ENCODE results near the gene SLC24A3. TPM values are rescaled to one million over a fixed set of nuclear protein-coding genes. Genes with fewer than 3 reads are reported as not detected.

SLC24A3 gene
- total RNA-seq, 1 donor from 2014 or later: not detected

DNA sequence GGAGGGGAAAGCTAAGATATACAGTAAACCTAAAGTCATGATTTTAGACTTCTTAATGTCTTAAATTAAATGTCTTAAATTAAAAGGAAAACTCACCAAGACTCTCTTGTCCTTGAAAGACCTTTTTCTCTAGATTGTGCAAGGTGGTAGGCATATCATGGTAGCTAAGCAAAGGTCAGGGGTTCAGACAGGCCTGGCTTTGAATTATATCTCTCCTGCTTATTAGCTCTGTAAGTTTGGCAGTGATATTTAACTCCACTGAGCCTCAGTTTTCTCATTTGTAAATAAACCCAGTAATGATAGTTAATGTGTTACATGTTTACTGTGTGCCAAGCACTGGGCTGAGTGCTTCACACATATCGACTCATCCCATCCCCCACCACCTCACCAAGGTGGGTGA, 203.3 kb downstream of the SLC24A3 start:
- POLR2A ChIA-PET: no interaction called here
- no peaks in the 10 kb centered on the region for H3K4me1 Mint-ChIP-seq
- H3K9me3 Mint-ChIP-seq: no peaks in the 10 kb centered on the region
- intact Hi-C loops (cut with micrococcal nuclease): no loop called here
- no peak for DNase-seq
- H3K27ac Mint-ChIP-seq: no peak overlapping the region
- CTCF ChIA-PET: no interaction called here
- H3K4me3 Mint-ChIP-seq: no peak overlapping the region
- ATAC-seq (ENCODE audit: low read depth): no peak
- TF ChIP-seq, protein P1, sequence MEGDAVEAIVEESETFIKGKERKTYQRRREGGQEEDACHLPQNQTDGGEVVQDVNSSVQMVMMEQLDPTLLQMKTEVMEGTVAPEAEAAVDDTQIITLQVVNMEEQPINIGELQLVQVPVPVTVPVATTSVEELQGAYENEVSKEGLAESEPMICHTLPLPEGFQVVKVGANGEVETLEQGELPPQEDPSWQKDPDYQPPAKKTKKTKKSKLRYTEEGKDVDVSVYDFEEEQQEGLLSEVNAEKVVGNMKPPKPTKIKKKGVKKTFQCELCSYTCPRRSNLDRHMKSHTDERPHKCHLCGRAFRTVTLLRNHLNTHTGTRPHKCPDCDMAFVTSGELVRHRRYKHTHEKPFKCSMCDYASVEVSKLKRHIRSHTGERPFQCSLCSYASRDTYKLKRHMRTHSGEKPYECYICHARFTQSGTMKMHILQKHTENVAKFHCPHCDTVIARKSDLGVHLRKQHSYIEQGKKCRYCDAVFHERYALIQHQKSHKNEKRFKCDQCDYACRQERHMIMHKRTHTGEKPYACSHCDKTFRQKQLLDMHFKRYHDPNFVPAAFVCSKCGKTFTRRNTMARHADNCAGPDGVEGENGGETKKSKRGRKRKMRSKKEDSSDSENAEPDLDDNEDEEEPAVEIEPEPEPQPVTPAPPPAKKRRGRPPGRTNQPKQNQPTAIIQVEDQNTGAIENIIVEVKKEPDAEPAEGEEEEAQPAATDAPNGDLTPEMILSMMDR (IDR thresholded peaks at IDR 0.05): no peak
- no peaks in the 10 kb centered on the region for H3K36me3 Mint-ChIP-seq (ENCODE audit: low read depth)
- H3K27me3 Mint-ChIP-seq: no peaks in the 10 kb centered on the region

DNA sequence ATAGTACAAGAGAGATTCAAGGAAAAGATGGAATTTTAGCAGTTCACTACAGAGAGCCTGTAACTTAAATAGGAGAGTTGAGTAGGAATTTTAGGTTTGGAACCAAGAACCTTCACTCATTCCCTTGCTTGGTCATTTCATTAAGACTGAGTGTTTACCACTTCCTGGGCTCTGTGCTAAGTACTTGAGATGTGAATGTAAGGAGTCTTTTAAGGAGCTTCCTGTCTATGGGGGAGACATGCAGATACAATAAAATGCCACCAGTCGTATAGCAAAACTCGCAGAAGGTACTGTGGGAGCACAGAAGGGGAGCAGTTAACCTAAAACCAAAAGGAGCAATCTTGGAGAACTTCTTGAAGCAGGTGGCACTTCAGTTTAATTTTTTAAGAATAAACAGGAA, 204.2 kb downstream of the SLC24A3 start:
- CTCF ChIA-PET: no interaction called here
- H3K9me3 Mint-ChIP-seq: peaks cover 3% of the 10 kb centered on the region
- H3K4me3 Mint-ChIP-seq: no peak overlapping the region
- H3K27me3 Mint-ChIP-seq: no peaks in the 10 kb centered on the region
- DNase-seq: no peak
- no peaks in the 10 kb centered on the region for H3K4me1 Mint-ChIP-seq
- POLR2A ChIA-PET: no interaction called here
- no peak overlapping the region for H3K27ac Mint-ChIP-seq
- no peaks in the 10 kb centered on the region for H3K36me3 Mint-ChIP-seq (ENCODE audit: low read depth)
- intact Hi-C loops (cut with micrococcal nuclease): no loop called here
- TF ChIP-seq, protein P1 (IDR thresholded peaks at IDR 0.05): no peak
- ATAC-seq (ENCODE audit: low read depth): no peak

DNA sequence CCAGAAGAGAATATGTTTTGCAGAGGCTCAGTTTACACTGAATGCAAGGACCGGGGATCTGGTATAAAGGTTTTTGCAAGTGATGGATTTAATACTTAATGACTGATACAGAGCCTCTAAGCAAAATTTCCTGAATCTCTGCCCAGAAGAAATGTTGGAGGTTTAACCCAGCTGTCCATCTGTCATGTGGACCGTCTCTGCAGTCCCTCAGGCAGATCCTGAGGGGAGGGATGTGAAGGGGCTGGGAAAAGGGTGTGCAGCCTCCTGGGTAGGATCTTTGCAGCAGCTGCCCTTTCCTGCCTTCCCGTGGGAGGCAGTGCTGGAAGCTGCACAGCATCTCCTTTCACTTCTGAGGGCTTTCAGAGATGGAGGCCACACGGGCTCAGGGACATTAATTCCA, 207.0 kb downstream of the SLC24A3 start:
- intact Hi-C loops (cut with micrococcal nuclease): no loop called here
- TF ChIP-seq, protein P1 (IDR thresholded peaks at IDR 0.05): no peak
- ATAC-seq (ENCODE audit: low read depth) (no peak), DNase-seq (no peak)
- H3K9me3 Mint-ChIP-seq: peaks cover 3% of the 10 kb centered on the region
- no peak overlapping the region for H3K27ac Mint-ChIP-seq
- no peak overlapping the region for H3K4me3 Mint-ChIP-seq
- ChIA-PET CTCF (no interaction called here), POLR2A (no interaction called here)
- H3K4me1 Mint-ChIP-seq: no peaks in the 10 kb centered on the region
- H3K36me3 Mint-ChIP-seq (ENCODE audit: low read depth): no peaks in the 10 kb centered on the region
- no peaks in the 10 kb centered on the region for H3K27me3 Mint-ChIP-seq

DNA sequence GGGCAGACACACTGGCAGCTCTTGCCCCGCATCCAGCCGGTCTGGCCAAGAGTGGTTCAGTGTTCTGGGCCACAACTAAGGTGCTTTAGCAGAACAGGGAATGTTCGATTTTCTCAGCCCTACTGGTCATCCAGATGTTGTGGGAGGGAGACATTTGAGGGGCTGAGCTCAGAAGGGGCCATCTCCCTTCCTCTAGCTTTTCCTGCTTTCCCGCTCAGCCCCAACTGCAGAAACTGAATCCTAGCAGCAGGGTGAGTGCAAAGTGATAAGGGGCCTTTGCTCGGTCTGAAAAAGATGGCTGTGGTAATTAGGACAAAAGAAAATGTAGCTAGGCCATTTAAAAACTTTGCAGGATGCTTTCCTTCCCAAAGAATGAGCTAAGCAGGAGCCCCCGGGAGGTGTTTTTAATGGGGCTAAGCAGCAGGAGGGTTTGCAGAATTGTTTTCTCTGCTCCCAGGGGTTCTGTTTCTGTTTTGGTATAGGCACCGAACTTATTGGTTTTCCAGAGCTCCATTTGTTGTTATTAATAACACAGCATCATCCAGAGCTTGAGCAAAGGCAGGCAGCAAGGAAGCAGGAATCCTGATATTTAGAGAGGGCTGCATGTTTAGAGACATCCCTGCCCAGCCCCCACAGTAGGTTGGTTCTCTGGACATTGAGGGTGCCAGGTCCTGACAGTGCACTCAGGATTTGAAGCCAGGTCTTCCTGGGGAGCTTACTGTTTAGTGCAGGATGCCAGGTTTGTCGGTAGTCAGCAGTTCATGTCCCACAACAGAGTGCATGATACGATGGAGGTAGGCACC, 210.9 kb downstream of the SLC24A3 start:
- TF ChIP-seq, protein P1 (IDR thresholded peaks at IDR 0.05): no peak
- no peak overlapping the region for H3K27ac Mint-ChIP-seq
- no peak for DNase-seq
- no peaks in the 10 kb centered on the region for H3K36me3 Mint-ChIP-seq (ENCODE audit: low read depth)
- POLR2A ChIA-PET: no interaction called here
- ATAC-seq (ENCODE audit: low read depth): no peak
- intact Hi-C loops (cut with micrococcal nuclease): no loop called here
- no peaks in the 10 kb centered on the region for H3K4me1 Mint-ChIP-seq
- H3K9me3 Mint-ChIP-seq: peaks cover 3% of the 10 kb centered on the region
- CTCF ChIA-PET: no interaction called here
- no peak overlapping the region for H3K4me3 Mint-ChIP-seq
- H3K27me3 Mint-ChIP-seq: no peaks in the 10 kb centered on the region

DNA sequence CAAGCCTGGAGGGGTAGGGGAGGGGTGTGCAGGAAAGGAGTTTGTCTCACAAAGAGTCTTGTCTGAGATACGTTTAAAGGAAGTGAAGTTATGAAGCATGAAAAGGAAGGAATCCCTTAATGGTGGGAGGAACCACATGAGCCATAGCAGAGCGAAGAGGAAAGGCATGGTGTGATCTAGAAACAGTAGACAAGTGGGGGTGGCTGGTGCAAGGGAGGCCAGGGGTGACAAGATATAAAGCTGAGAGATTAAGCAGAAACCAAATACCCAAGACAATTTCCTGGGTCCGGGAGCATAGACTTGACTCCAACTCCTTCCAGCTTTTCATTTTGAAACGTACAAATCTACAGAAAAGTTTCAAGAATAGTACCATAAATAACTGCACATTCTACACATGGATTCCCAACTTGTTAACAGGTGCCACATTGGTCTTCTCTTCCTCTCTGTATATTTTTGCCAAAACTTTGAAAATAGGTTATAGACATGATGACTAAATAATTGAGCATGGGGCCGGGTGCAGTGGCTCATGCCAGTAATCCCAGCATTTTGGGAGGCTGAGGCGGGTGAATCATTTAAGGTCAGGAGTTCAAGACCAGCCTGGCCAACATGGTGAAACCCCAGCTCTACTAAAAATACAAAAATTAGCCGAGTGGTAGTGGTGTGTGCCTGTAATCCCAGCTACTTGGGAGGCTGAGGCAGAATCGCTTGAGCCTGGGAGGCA, 211.6 kb downstream of the SLC24A3 start:
- no peaks in the 10 kb centered on the region for H3K36me3 Mint-ChIP-seq (ENCODE audit: low read depth)
- H3K9me3 Mint-ChIP-seq: peaks cover 3% of the 10 kb centered on the region
- no peak overlapping the region for H3K4me3 Mint-ChIP-seq
- DNase-seq: no peak
- TF ChIP-seq, protein P1 (IDR thresholded peaks at IDR 0.05): no peak
- no peaks in the 10 kb centered on the region for H3K27me3 Mint-ChIP-seq
- ChIA-PET CTCF (no interaction called here), POLR2A (no interaction called here)
- H3K27ac Mint-ChIP-seq: no peak overlapping the region
- ATAC-seq (ENCODE audit: low read depth): no peak
- intact Hi-C loops (cut with micrococcal nuclease): no loop called here
- peaks cover 3% of the 10 kb centered on the region for H3K4me1 Mint-ChIP-seq
